Esophagus muscularis mucosa (tissue), 4 donors: ENCODE measurements around the gene BEST1. TPM values are rescaled to one million over a fixed set of nuclear protein-coding genes. Genes with fewer than 3 reads are reported as not detected.
A peak's percentile ranks its signal among the peaks of the same experiment; 100 is the strongest.

Experiments
- DNase-seq: peaks from one replicate; pipeline ENCODE4 v3.0.0-alpha.2; 2017; ENCODE audit errors: extremely low spot score
- H3K27ac ChIP-seq, 4 donors: fragments of 200-600 bp; sonication (generic); replicated peaks in 1 of 4; 1 replicate in 3 of 4; 2 replicates in 1 of 4; pipeline ENCODE4 v1.5.1; 2016 to 2019; ENCODE audit warnings: mild to moderate bottlenecking in 1 of 4
- H3K27me3 ChIP-seq, 4 donors: fragments of 200-600 bp; sonication (generic); one replicate each; pipeline versions ENCODE4 v1.5.1 to v1.6.0; 2016 to 2019
- H3K36me3 ChIP-seq, 4 donors: fragments of 200-600 bp; sonication (generic); one replicate each; pipeline ENCODE4 v1.5.1; 2016 to 2019
- H3K4me1 ChIP-seq, 4 donors: fragments of 200-600 bp; sonication (generic); one replicate each; pipeline ENCODE4 v1.5.1; 2016 to 2019
- H3K4me3 ChIP-seq, 4 donors: fragments of 200-600 bp; sonication (generic); 1 replicate in 2 of 4; 2 replicates in 2 of 4; pipeline ENCODE4 v1.5.1; 2016 to 2019; ENCODE audit warnings: mild to moderate bottlenecking in 4 of 4, moderate library complexity in 1 of 4
- H3K9me3 ChIP-seq, 4 donors: fragments of 200-600 bp; sonication (generic); 1 replicate in 3 of 4; 2 replicates in 1 of 4; pipeline ENCODE4 v1.5.1; 2016 to 2019
- CTCF ChIP-seq, 3 experiments: fragments of 200-600 bp in 2 of 3; fragments of 450-650 bp in 1 of 3; sonication (generic) in 2 of 3; IDR thresholded peaks; one replicate each; pipeline ENCODE4 v1.5.1; 2017 to 2019; ENCODE audit warnings: antibody characterized with exemption in 3 of 3, mild to moderate bottlenecking in 2 of 3, moderate library complexity in 1 of 3
- EP300 ChIP-seq: sonication (generic); formaldehyde crosslinking; IDR thresholded peaks from one replicate; pipeline ENCODE4 v1.6.1; 2017; ENCODE audit warnings: antibody characterized with exemption
- POLR2A ChIP-seq: fragments of 450-650 bp; IDR thresholded peaks from one replicate; pipeline ENCODE4 v1.6.1; 2017; ENCODE audit warnings: antibody characterized with exemption, moderate library complexity, mild to moderate bottlenecking, low read depth
- POLR2AphosphoS5 ChIP-seq, 2 donors: sonication (generic); formaldehyde crosslinking; IDR thresholded peaks; one replicate each; pipeline ENCODE4 v1.6.1; 2017; ENCODE audit warnings: antibody characterized with exemption in 2 of 2
- WGBS: methylation state at CpG from one replicate; pipeline ENCODE4 v1.1.5; 2018; 5-methylcytosine and 5-hydroxymethylcytosine counted together
- intact Hi-C: fragments of 100-400 bp; cut with DNase I; formaldehyde crosslinking; loops from one replicate; pipeline ENCODE4 v1.15.1; 2023
- total RNA-seq, 4 donors: library from RNA; depleted of rRNA; stranded (reverse); fragments of >200 nt; gene quantifications; one replicate each; pipeline versions ENCODE4 v1.1.0 to v1.2.1, GENCODE V29; 2016

BEST1 gene
- total RNA-seq: 1 to 10 TPM; 2.2 to 5.0 (median 4.3) TPM

GRCh38 chr11:61950035-61950547 is at the start of gene BEST1:
TSS of gene BEST1 (plus strand) at chr11:61950351. CDS start at chr11:61951807, 1,456 bp downstream.
- WGBS: 100% methylated on average over 2 of the region's 8 CpGs

GRCh38 chr11:61901397-61901796 is 48.8 kb upstream of the BEST1 start:
- no peaks in the 10 kb centered on the region for H3K27me3 ChIP-seq
- WGBS: 97% methylated on average over 6 of the region's 10 CpGs
- H3K9me3 ChIP-seq: no peaks in the 10 kb centered on the region
- no peak for DNase-seq
- intact Hi-C loops: no loop called here
- peaks cover 9 to 26% (median 19%) of the 10 kb centered on the region in 4 donors for H3K4me1 ChIP-seq
- TF ChIP-seq CTCF (IDR thresholded peaks at IDR 0.05) (no peak), POLR2AphosphoS5 (IDR thresholded peaks at IDR 0.05) (no peak), EP300 (no peak), POLR2A (no peak)
- H3K27ac ChIP-seq: no peak overlapping the region
- H3K4me3 ChIP-seq: no peak overlapping the region
- H3K36me3 ChIP-seq: peaks cover 10 to 89% (median 36%) of the 10 kb centered on the region in 4 donors

More at GRCh38 chr11:61950035-61950547, at the start of gene BEST1:
- Histone ChIP-seq H3K9me3 (no peaks in the 10 kb centered on the region), H3K36me3 (no peaks in the 10 kb centered on the region), H3K27me3 (peaks cover 0 to 27% (median 0%) of the 10 kb centered on the region in 4 donors), H3K4me3 (peak within 1 kb of the TSS in 1 of 4 donors; percentile 9), H3K27ac (peak within 1 kb of the TSS; percentile 41 to 76 (median 64)), H3K4me1 (peaks cover 21 to 45% (median 39%) of the 10 kb centered on the region in 4 donors)
- DNase-seq: no peak
- intact Hi-C loops: loop anchor here (5.0 kb wide), 1 partner anchor 132 kb away; no protein-coding TSS in a partner anchor
- TF ChIP-seq EP300: no peak

- H3K4me3 ChIP-seq: no peak overlapping the region
- H3K27me3 ChIP-seq: no peaks in the 10 kb centered on the region
- DNase-seq: no peak
- TF ChIP-seq POLR2A (no peak), EP300 (no peak), POLR2AphosphoS5 (IDR thresholded peaks at IDR 0.05) (no peak), CTCF (IDR thresholded peaks at IDR 0.05) (no peak)
- H3K27ac ChIP-seq: no peak overlapping the region
- intact Hi-C loops: no loop called here
- H3K36me3 ChIP-seq: peaks cover 19 to 89% (median 45%) of the 10 kb centered on the region in 4 donors
- H3K9me3 ChIP-seq: no peaks in the 10 kb centered on the region
- 88% methylated on average over 11 of the region's 11 CpGs for WGBS
- H3K4me1 ChIP-seq: peaks cover 9 to 26% (median 19%) of the 10 kb centered on the region in 4 donors
Observed at GRCh38 chr11:61902313-61902712, 47.8 kb upstream of the BEST1 start.

DNA sequence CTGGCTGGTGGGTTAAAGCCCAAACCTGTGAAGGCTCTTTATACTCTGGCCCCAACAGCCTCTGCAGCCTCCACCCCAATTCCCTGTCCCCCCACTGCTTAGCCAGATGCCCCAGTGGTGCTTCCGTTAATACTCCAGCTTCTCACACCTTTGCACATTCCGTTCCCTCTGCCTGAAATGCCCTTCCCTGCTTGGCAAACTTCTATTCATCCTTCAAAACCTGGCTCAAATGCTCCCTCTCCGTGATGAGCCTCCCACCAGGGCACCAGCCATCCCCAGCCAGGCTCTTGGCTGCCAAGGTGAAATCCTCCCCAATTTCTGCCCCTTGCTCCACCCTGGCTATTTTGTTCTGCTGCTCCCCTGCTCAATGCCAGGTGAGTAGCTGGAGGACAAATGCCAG is 46.3 kb upstream of the BEST1 start:
- Histone ChIP-seq H3K9me3 (no peaks in the 10 kb centered on the region), H3K27ac (peak overlapping the region in 1 of 4 donors; percentile 22), H3K4me1 (peaks cover 7 to 22% (median 20%) of the 10 kb centered on the region in 4 donors), H3K4me3 (no peak overlapping the region), H3K36me3 (peaks cover 19 to 83% (median 51%) of the 10 kb centered on the region in 4 donors), H3K27me3 (no peaks in the 10 kb centered on the region)
- no peak for DNase-seq
- WGBS: 96% methylated on average over 3 of the region's 3 CpGs
- intact Hi-C loops: no loop called here
- TF ChIP-seq POLR2A (no peak), EP300 (no peak), POLR2AphosphoS5 (IDR thresholded peaks at IDR 0.05) (no peak), CTCF (IDR thresholded peaks at IDR 0.05) (no peak)

DNA sequence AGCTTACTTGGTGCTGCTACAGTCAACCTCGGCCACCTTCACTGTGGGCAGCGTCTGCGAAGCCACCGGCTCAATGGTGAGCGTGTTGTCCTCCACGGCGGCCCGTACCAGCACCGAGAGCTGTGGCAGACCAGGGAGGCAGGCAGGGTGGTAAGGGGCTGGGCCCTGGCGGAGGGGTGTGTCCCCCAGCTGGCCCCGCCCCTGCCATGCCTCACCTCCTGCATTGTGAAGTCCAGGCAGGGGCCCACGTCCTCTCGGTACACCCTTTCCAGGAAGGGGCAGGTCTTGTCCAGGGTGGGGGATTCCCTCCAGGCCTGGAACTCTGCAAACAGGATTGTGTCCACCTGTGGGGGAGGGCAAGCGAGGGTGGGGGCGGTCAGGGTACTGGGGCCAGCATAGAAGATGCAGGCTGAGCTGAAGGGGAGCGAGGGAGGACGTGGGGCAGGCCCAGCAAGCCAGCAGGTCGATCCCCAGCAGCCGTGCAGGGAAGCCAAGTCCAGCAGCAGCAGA is 45.6 kb upstream of the BEST1 start:
- no peak for TF ChIP-seq EP300
- TF ChIP-seq POLR2AphosphoS5 (IDR thresholded peaks at IDR 0.05): no peak
- TF ChIP-seq CTCF (IDR thresholded peaks at IDR 0.05): no peak
- TF ChIP-seq POLR2A: no peak
- peaks cover 19 to 82% (median 50%) of the 10 kb centered on the region in 4 donors for H3K36me3 ChIP-seq
- DNase-seq: no peak
- WGBS: 90% methylated on average over 6 of the region's 19 CpGs
- peaks cover 0 to 22% (median 20%) of the 10 kb centered on the region in 4 donors for H3K4me1 ChIP-seq
- no peak overlapping the region for H3K4me3 ChIP-seq
- H3K27me3 ChIP-seq: no peaks in the 10 kb centered on the region
- H3K27ac ChIP-seq: peak overlapping the region in 1 of 4 donors; percentile 22
- H3K9me3 ChIP-seq: no peaks in the 10 kb centered on the region
- intact Hi-C loops: no loop called here
